Measurements from ENCODE around the gene LAPTM4A. TPM values are rescaled to one million over a fixed set of nuclear protein-coding genes. Genes with fewer than 3 reads are reported as not detected.

LAPTM4A gene
- total and polyA plus RNA-seq, 10 of the 15 experiments (the other 5 are each of a cell fraction or from before 2014, with no cell fraction given): 17.8 to 107 (median 45.8) TPM

- TF ChIP-seq CUX1 (IDR thresholded peaks at IDR 0.05; ENCODE audit: insufficient replicate concordance, low read depth, low read length) (no peak), RELA (IDR thresholded peaks at IDR 0.05; ENCODE audit: borderline replicate concordance, partially characterized antibody) (no peak), ZBTB4 (CRISPR knock-in tag; IDR thresholded peaks at IDR 0.05) (no peak), HDAC2 (IDR thresholded peaks at IDR 0.05) (no peak), HCFC1 (IDR thresholded peaks at IDR 0.05; ENCODE audit: low read length) (no peak), LARP7 (IDR thresholded peaks at IDR 0.05) (no peak), IKZF1 (conservative IDR thresholded peaks at IDR 0.05) (no peak), SRF (IDR thresholded peaks at IDR 0.05; ENCODE audit: low read depth in 2 of 2, low read length in 2 of 2) (no peak), HDAC6 (IDR thresholded peaks at IDR 0.05; ENCODE audit: unreplicated experiment) (no peak), ZNF217 (IDR thresholded peaks at IDR 0.05) (no peak)
Observed at GRCh38 chr2:20079546-20080115, 28.2 kb upstream of the LAPTM4A start (continued).
